Breast epithelium (tissue), 3 donors: Measurements from ENCODE around the gene BNC2.

Experiments used
- POLR2A ChIP-seq: fragments of 450-650 bp; IDR thresholded peaks from one replicate; pipeline ENCODE4 v1.6.1; 2016; ENCODE audit warnings: antibody characterized with exemption, mild to moderate bottlenecking, moderate library complexity
- POLR2AphosphoS5 ChIP-seq, 3 donors: sonication (generic); formaldehyde crosslinking; IDR thresholded peaks; one replicate each; pipeline ENCODE4 v1.6.1; 2017; ENCODE audit warnings: antibody characterized with exemption in 3 of 3
- TF ChIP-seq, protein P1 (sequence below), 3 donors: fragments of 450-650 bp; IDR thresholded peaks; one replicate each; pipeline ENCODE4 v1.5.1; 2016 to 2017; ENCODE audit warnings: antibody characterized with exemption in 3 of 3, mild to moderate bottlenecking in 3 of 3, moderate library complexity in 3 of 3

DNA sequence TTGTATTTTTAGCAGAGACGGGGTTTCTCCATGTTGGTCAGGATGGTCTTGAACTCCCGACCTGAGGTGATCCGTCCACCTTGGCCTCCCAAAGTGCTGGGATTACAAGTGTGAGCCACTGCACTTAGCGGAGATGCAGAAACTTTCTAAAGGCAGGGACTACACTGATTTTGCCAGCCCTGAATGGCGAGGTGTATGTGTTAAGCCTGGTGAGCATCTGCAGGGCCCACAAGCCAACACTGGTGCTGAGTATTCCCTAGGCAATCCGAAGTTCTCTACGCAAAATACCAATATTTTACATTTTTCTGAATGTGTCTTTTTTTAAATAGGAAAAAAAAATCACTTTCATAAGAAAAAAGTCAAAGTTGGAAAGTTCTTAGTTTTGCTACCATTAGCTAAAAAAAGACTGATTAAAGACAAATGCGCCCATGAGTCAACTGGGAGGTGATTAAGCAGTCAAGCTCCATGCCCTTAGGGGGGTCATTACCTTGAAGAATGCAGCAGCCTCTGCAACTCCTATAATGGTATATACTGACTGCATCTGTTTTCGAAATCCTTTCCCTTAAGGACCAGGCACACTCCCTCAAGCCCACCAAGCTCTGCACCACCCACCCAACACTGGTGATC lies 502.8 kb downstream of the BNC2 start:
- TF ChIP-seq, protein P1, sequence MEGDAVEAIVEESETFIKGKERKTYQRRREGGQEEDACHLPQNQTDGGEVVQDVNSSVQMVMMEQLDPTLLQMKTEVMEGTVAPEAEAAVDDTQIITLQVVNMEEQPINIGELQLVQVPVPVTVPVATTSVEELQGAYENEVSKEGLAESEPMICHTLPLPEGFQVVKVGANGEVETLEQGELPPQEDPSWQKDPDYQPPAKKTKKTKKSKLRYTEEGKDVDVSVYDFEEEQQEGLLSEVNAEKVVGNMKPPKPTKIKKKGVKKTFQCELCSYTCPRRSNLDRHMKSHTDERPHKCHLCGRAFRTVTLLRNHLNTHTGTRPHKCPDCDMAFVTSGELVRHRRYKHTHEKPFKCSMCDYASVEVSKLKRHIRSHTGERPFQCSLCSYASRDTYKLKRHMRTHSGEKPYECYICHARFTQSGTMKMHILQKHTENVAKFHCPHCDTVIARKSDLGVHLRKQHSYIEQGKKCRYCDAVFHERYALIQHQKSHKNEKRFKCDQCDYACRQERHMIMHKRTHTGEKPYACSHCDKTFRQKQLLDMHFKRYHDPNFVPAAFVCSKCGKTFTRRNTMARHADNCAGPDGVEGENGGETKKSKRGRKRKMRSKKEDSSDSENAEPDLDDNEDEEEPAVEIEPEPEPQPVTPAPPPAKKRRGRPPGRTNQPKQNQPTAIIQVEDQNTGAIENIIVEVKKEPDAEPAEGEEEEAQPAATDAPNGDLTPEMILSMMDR (IDR thresholded peaks at IDR 0.05): no peak
- TF ChIP-seq POLR2A (no peak), POLR2AphosphoS5 (IDR thresholded peaks at IDR 0.05) (no peak)
